Natural killer cell (primary cell): ENCODE data around the gene POLG2. TPM values are rescaled to one million over a fixed set of nuclear protein-coding genes. Genes with fewer than 3 reads are reported as not detected.

Experiments
- ATAC-seq, 3 donors: fragments of 150-1000 bp in 2 of 3; fragments of 200-7000 bp in 1 of 3; cut with Tn5 transposase; 1 replicate in 1 of 3; 2 replicates in 2 of 3; pipeline ENCODE4 v1.10.0; 2021; ENCODE audit warnings: mild to moderate bottlenecking in 2 of 3, moderate library complexity in 2 of 3
- DNase-seq, 2 donors: peaks; one replicate each; pipeline versions ENCODE4 v3.0.0 to v3.0.0-alpha.2; 2013 to 2021; ENCODE audit warnings: mixed read lengths in 1 of 2
- H3K27ac ChIP-seq: one replicate; pipeline ENCODE4 v1.5.1; 2013; ENCODE audit warnings: mild to moderate bottlenecking, low read length
- H3K27me3 ChIP-seq: one replicate; pipeline ENCODE4 v1.6.1; 2013; ENCODE audit warnings: low read length; ENCODE audit not compliant: control insufficient read depth, insufficient read depth
- H3K36me3 ChIP-seq: one replicate; pipeline ENCODE4 v1.6.1; 2013; ENCODE audit warnings: low read length; ENCODE audit not compliant: control insufficient read depth, insufficient read depth
- H3K4me1 ChIP-seq: one replicate; pipeline ENCODE4 v1.6.1; 2013; ENCODE audit warnings: low read length; ENCODE audit not compliant: control insufficient read depth, insufficient read depth
- H3K4me3 ChIP-seq: one replicate; pipeline ENCODE4 v1.5.1; 2013; ENCODE audit warnings: low read length
- H3K9me3 ChIP-seq: one replicate; pipeline ENCODE4 v1.6.1; 2013; ENCODE audit warnings: low read length; ENCODE audit not compliant: control insufficient read depth, insufficient read depth
- H3K27ac Mint-ChIP-seq, 2 donors: one replicate each; pipeline ENCODE4 v1.8.0; 2022; ENCODE audit warnings: mild to moderate bottlenecking in 2 of 2, mixed read lengths in 2 of 2, moderate library complexity in 1 of 2
- H3K27me3 Mint-ChIP-seq, 2 donors: one replicate each; pipeline ENCODE4 v1.8.0; 2022; ENCODE audit warnings: low read depth in 2 of 2, mixed read lengths in 2 of 2
- H3K36me3 Mint-ChIP-seq: one replicate; pipeline ENCODE4 v1.8.0; 2022; ENCODE audit warnings: mixed read lengths
- H3K4me1 Mint-ChIP-seq, 2 donors: one replicate each; pipeline ENCODE4 v1.8.0; 2022; ENCODE audit warnings: mixed read lengths in 2 of 2
- H3K4me3 Mint-ChIP-seq: one replicate; pipeline ENCODE4 v1.8.0; 2022; ENCODE audit warnings: mild to moderate bottlenecking, moderate library complexity, mixed read lengths
- H3K9me3 Mint-ChIP-seq, 2 donors: one replicate each; pipeline ENCODE4 v1.8.0; 2022; ENCODE audit warnings: mixed read lengths in 2 of 2
- CTCF ChIP-seq: fragments of 200-600 bp; IDR thresholded peaks from one replicate; pipeline ENCODE4 v1.8.0; 2022; ENCODE audit warnings: antibody characterized with exemption
- WGBS: methylation state at CpG from one replicate; pipeline ENCODE4 v1.1.7; 2013; ENCODE audit warnings: missing lambda C conversion rate; ENCODE audit not compliant: insufficient coverage; 5-methylcytosine and 5-hydroxymethylcytosine counted together
- intact Hi-C: fragments of 100-400 bp; cut with micrococcal nuclease; formaldehyde crosslinking; loops from one replicate; pipeline ENCODE4 v1.14.2; 2022
- total RNA-seq, 4 donors: library from RNA; stranded (reverse); fragments of 120-200 nt in 1 of 4; gene quantifications; one replicate each; pipeline versions ENCODE4 v1.2.3 to v1.2.4, GENCODE V29; 2013 to 2022

The POLG2 gene
- total RNA-seq, 3 donors from 2014 or later (not counting 1 experiment from before 2014, with no cell fraction given), result 34.7 to 65.3 (median 41.2) TPM

GRCh38 chr17:64538508-64539130, 41.8 kb upstream of the POLG2 start:
- H3K36me3 Mint-ChIP-seq, result peaks cover 16% of the 10 kb centered on the region
- H3K36me3 ChIP-seq, result peaks cover 56% of the 10 kb centered on the region
- ATAC-seq, result no peak
- H3K27me3 Mint-ChIP-seq, result no peaks in the 10 kb centered on the region
- peaks cover 0 to 10% of the 10 kb centered on the region in 2 donors for H3K4me1 Mint-ChIP-seq
- no peaks in the 10 kb centered on the region for H3K9me3 Mint-ChIP-seq
- H3K4me1 ChIP-seq, result no peaks in the 10 kb centered on the region
- no peak overlapping the region for H3K4me3 Mint-ChIP-seq
- no peaks in the 10 kb centered on the region for H3K27me3 ChIP-seq
- H3K27ac Mint-ChIP-seq, result peak overlapping the region; percentile 56 to 58
- no peaks in the 10 kb centered on the region for H3K9me3 ChIP-seq
- DNase-seq, result no peak
- H3K4me3 ChIP-seq, result no peak overlapping the region
- WGBS, result 96% methylated on average over 7 of the region's 7 CpGs
- no peak for TF ChIP-seq CTCF
- intact Hi-C loops, result no loop called here
- H3K27ac ChIP-seq, result no peak overlapping the region

GRCh38 chr17:64537488-64537887, 40.6 kb upstream of the POLG2 start:
- intact Hi-C loops, result no loop called here
- peak overlapping the region in 1 of 2 donors; percentile 59 for H3K27ac Mint-ChIP-seq
- no peak overlapping the region for H3K4me3 Mint-ChIP-seq

GRCh38 chr17:64536913-64537312, 40.1 kb upstream of the POLG2 start:
- no peaks in the 10 kb centered on the region for H3K4me1 ChIP-seq
- intact Hi-C loops, result no loop called here
- no peaks in the 10 kb centered on the region for H3K27me3 ChIP-seq
- Mint-ChIP-seq H3K27me3 (no peaks in the 10 kb centered on the region), H3K36me3 (peaks cover 25% of the 10 kb centered on the region), H3K27ac (peak overlapping the region in 1 of 2 donors; percentile 59), H3K9me3 (no peaks in the 10 kb centered on the region), H3K4me3 (no peak overlapping the region), H3K4me1 (peaks cover 0 to 10% of the 10 kb centered on the region in 2 donors)
- 85% methylated on average over 2 of the region's 2 CpGs for WGBS
- H3K9me3 ChIP-seq, result no peaks in the 10 kb centered on the region
- no peak overlapping the region for H3K4me3 ChIP-seq
- DNase-seq, result no peak
- no peak for TF ChIP-seq CTCF
- H3K27ac ChIP-seq, result no peak overlapping the region
- H3K36me3 ChIP-seq, result peaks cover 68% of the 10 kb centered on the region
- no peak for ATAC-seq

More at GRCh38 chr17:64537488-64537887, 40.6 kb upstream of the POLG2 start:
- ATAC-seq (no peak), DNase-seq (no peak)
- peaks cover 63% of the 10 kb centered on the region for H3K36me3 ChIP-seq
- no peak for TF ChIP-seq CTCF
- no peak overlapping the region for H3K4me3 ChIP-seq
- no peaks in the 10 kb centered on the region for H3K27me3 Mint-ChIP-seq
- H3K27me3 ChIP-seq, result no peaks in the 10 kb centered on the region
- no peaks in the 10 kb centered on the region for H3K9me3 ChIP-seq
- H3K27ac ChIP-seq, result no peak overlapping the region
- peaks cover 22% of the 10 kb centered on the region for H3K36me3 Mint-ChIP-seq
- H3K9me3 Mint-ChIP-seq, result no peaks in the 10 kb centered on the region
- H3K4me1 Mint-ChIP-seq, result peaks cover 0 to 10% of the 10 kb centered on the region in 2 donors
- 94% methylated on average over 4 of the region's 5 CpGs for WGBS
- no peaks in the 10 kb centered on the region for H3K4me1 ChIP-seq

GRCh38 chr17:64535357-64535756, 38.5 kb upstream of the POLG2 start:
- Mint-ChIP-seq H3K27me3 (no peaks in the 10 kb centered on the region), H3K4me3 (no peak overlapping the region), H3K4me1 (peaks cover 0 to 10% of the 10 kb centered on the region in 2 donors), H3K36me3 (peaks cover 37% of the 10 kb centered on the region), H3K27ac (peak overlapping the region in 1 of 2 donors; percentile 15), H3K9me3 (no peaks in the 10 kb centered on the region)
- Histone ChIP-seq H3K27me3 (no peaks in the 10 kb centered on the region), H3K36me3 (peaks cover 77% of the 10 kb centered on the region), H3K4me1 (no peaks in the 10 kb centered on the region), H3K9me3 (no peaks in the 10 kb centered on the region), H3K27ac (no peak overlapping the region), H3K4me3 (no peak overlapping the region)
- intact Hi-C loops, result no loop called here
- no peak for TF ChIP-seq CTCF
- 95% methylated on average over 5 of the region's 6 CpGs for WGBS
- DNase-seq (no peak), ATAC-seq (no peak)
